GM12872 (cell line): ENCODE data around the gene RASL10A.

Experiments used
- CTCF ChIP-seq: IDR thresholded peaks from 3 replicates; pipeline ENCODE4 v1.5.1; 2011; ENCODE audit warnings: low read depth, mild to moderate bottlenecking, low read length, moderate library complexity; ENCODE audit not compliant: insufficient read depth

The RASL10A gene

GRCh38 chr22:29342177-29342576 lies 26.7 kb upstream of the RASL10A start:
- TF ChIP-seq CTCF, result no peak

- TF ChIP-seq CTCF, result no peak
Measured at GRCh38 chr22:29341849-29342127, 26.3 kb upstream of the RASL10A start.

GRCh38 chr22:29341056-29341848 lies 25.8 kb upstream of the RASL10A start:
- no peak for TF ChIP-seq CTCF

- TF ChIP-seq CTCF, result no peak
Measured at GRCh38 chr22:29340566-29340965, 25.1 kb upstream of the RASL10A start.

GRCh38 chr22:29339381-29340235 lies 24.1 kb upstream of the RASL10A start:
- TF ChIP-seq CTCF, result no peak

GRCh38 chr22:29338398-29338797 lies 22.9 kb upstream of the RASL10A start:
- no peak for TF ChIP-seq CTCF

- TF ChIP-seq CTCF, result no peak
Measured at GRCh38 chr22:29337631-29338284, 22.3 kb upstream of the RASL10A start.
